Hepatocyte (in vitro differentiated cells): ENCODE data around the gene PPCDC.

Experiments
- CTCF ChIP-seq: fragments of 200-600 bp; sonication (generic); IDR thresholded peaks from 2 replicates; pipeline ENCODE4 v1.5.1; 2016; ENCODE audit warnings: antibody characterized with exemption, mild to moderate bottlenecking; ENCODE audit not compliant: poor library complexity
- EZH2 ChIP-seq: fragments of 200-600 bp; sonication (generic); IDR thresholded peaks from 2 replicates; pipeline ENCODE4 v1.6.1; 2016; ENCODE audit warnings: antibody characterized with exemption, mild to moderate bottlenecking, borderline replicate concordance
- EZH2phosphoT487 ChIP-seq: fragments of 200-600 bp; sonication (generic); IDR thresholded peaks from one replicate; pipeline ENCODE4 v1.6.1; 2018; ENCODE audit warnings: antibody characterized with exemption, mild to moderate bottlenecking, low read depth, moderate library complexity; ENCODE audit not compliant: unreplicated experiment, severe bottlenecking

GRCh38 chr15:75082689-75083088 lies 59.3 kb downstream of the PPCDC start:
- no peak for TF ChIP-seq CTCF
- TF ChIP-seq EZH2, result no peak
- TF ChIP-seq EZH2phosphoT487, result no peak
